Measurements from ENCODE around the gene SLC35F1. TPM values are rescaled to one million over a fixed set of nuclear protein-coding genes. Genes with fewer than 3 reads are reported as not detected.

Gene SLC35F1
- total and polyA plus RNA-seq, 4 donors = 0.01 to 0.09 (median 0.08) TPM; not detected in 1

DNA sequence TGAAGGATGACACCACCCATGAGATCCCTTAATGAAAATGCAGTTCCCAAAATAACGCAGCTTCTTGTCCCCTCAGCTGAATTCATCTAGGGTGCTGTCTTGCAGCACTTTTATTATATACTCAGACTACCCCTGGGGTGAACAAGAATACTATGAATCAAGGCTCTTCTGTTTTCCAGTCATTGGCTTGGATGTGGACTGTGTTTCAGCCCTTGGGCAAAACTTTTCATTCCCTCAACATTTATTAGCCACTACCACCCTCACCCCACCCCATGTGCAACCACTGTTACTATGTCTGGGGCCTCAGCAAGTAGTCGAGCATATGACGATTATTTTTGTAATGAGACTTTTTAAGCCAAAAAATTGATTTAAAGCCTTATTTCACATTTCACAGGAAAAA, 321.8 kb downstream of the SLC35F1 start:
- Histone ChIP-seq H3K27me3 (ENCODE audit: control insufficient read depth in 4 of 4, insufficient read depth in 4 of 4, low read length in 3 of 4) (peaks cover 0 to 2% (median 0%) of the 10 kb centered on the region in 4 donors), H3K9ac (ENCODE audit: low read depth in 1 of 2, low read length in 2 of 2) (no peak overlapping the region), H3K4me3 (ENCODE audit: low read depth in 1 of 3, low read length in 3 of 3) (no peak overlapping the region), H3K9me3 (ENCODE audit: control insufficient read depth in 4 of 4, low read length in 3 of 4) (peaks cover 0 to 3% (median 0%) of the 10 kb centered on the region in 4 donors), H3K36me3 (ENCODE audit: control insufficient read depth in 4 of 4, insufficient read depth in 3 of 4, low read depth in 1 of 4, low read length in 3 of 4) (no peaks in the 10 kb centered on the region), H3K4me1 (ENCODE audit: control insufficient read depth in 4 of 4, insufficient read depth in 4 of 4, low read length in 3 of 4) (no peaks in the 10 kb centered on the region), H3K27ac (ENCODE audit: low read depth in 1 of 2, low read length in 2 of 2) (no peak overlapping the region)
- TF ChIP-seq FOXA1 (IDR thresholded peaks at IDR 0.05) (no peak), CTCF (IDR thresholded peaks at IDR 0.05; ENCODE audit: low read depth, low read length, missing input control) (no peak), TAF1 (conservative IDR thresholded peaks at IDR 0.05) (no peak), HNF4G (IDR thresholded peaks at IDR 0.05) (no peak), FOXA2 (IDR thresholded peaks at IDR 0.05) (no peak), RAD21 (IDR thresholded peaks at IDR 0.05) (no peak), NR2F2 (IDR thresholded peaks at IDR 0.05) (no peak), YY1 (IDR thresholded peaks at IDR 0.05) (no peak), ZBTB33 (IDR thresholded peaks at IDR 0.05) (no peak), JUND (IDR thresholded peaks at IDR 0.05) (no peak), SP1 (IDR thresholded peaks at IDR 0.05) (no peak), EGR1 (IDR thresholded peaks at IDR 0.05; ENCODE audit: low read depth in 2 of 2) (no peak), HNF4A (conservative IDR thresholded peaks at IDR 0.05) (no peak)
- TF ChIP-seq, protein P1, sequence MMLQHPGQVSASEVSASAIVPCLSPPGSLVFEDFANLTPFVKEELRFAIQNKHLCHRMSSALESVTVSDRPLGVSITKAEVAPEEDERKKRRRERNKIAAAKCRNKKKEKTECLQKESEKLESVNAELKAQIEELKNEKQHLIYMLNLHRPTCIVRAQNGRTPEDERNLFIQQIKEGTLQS (IDR thresholded peaks at IDR 0.05) = no peak
- TF ChIP-seq, protein P2, sequence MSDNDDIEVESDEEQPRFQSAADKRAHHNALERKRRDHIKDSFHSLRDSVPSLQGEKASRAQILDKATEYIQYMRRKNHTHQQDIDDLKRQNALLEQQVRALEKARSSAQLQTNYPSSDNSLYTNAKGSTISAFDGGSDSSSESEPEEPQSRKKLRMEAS (IDR thresholded peaks at IDR 0.05) = no peak
- WGBS = 39% methylated on average over 3 of the region's 3 CpGs
- no peak for DNase-seq (ENCODE audit: low spot score)

DNA sequence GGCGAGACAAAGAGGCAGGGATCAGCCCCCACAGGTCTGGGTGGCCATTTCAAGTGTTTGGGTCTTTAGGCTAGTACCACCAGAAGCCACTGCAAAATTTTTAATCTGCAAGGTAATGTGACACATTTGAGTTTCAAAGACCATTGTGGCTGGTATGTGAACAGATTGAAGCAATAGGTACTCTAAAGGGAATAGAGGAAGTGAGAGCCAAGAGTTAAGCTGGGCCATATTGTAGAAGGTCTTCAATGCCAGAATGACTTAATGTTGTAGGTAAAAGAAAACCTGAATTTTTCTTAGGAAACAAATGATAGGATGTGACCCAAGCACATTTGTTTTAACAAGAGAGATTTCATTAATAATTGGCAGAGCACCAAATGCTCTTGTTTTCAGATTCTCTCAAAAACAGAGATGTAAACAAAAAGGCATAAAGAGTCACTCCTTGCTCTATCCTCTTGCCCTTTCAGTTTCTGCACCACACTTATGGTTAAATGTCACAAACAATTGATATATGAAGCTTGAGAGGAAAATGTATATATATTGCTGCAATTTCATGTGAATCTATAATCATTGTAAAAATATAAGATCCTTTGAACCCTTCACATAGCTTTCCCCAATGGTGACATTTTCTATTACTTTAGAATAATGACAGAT, 333.9 kb downstream of the SLC35F1 start:
- no peak overlapping the region for H3K4me3 ChIP-seq (ENCODE audit: low read depth in 1 of 3, low read length in 3 of 3)
- 88% methylated on average over 1 of the region's 1 CpG for WGBS
- DNase-seq (ENCODE audit: low spot score) = no peak
- no peaks in the 10 kb centered on the region for H3K27me3 ChIP-seq (ENCODE audit: control insufficient read depth in 4 of 4, insufficient read depth in 4 of 4, low read length in 3 of 4)
- TF ChIP-seq YY1 (IDR thresholded peaks at IDR 0.05) = no peak
- TF ChIP-seq, protein P2 (IDR thresholded peaks at IDR 0.05) = no peak
- no peak for TF ChIP-seq ZBTB33 (IDR thresholded peaks at IDR 0.05)
- no peak for TF ChIP-seq GABPA (IDR thresholded peaks at IDR 0.05 in 1 of 2, conservative IDR thresholded peaks at IDR 0.05 in 1 of 2)
- H3K9ac ChIP-seq (ENCODE audit: low read depth in 1 of 2, low read length in 2 of 2) = no peak overlapping the region
- H3K36me3 ChIP-seq (ENCODE audit: control insufficient read depth in 4 of 4, insufficient read depth in 3 of 4, low read depth in 1 of 4, low read length in 3 of 4) = no peaks in the 10 kb centered on the region
- no peak overlapping the region for H3K27ac ChIP-seq (ENCODE audit: low read depth in 1 of 2, low read length in 2 of 2)
- H3K4me1 ChIP-seq (ENCODE audit: control insufficient read depth in 4 of 4, insufficient read depth in 4 of 4, low read length in 3 of 4) = no peaks in the 10 kb centered on the region
- no peaks in the 10 kb centered on the region for H3K9me3 ChIP-seq (ENCODE audit: control insufficient read depth in 4 of 4, low read length in 3 of 4)

All from liver (tissue), 9 donors.